ENCODE measurements around the gene COL19A1. TPM values are rescaled to one million over a fixed set of nuclear protein-coding genes. Genes with fewer than 3 reads are reported as not detected.
"Not testable (repeated sequence)": the region's sequence is repeated elsewhere in the genome, so short reads cannot be mapped to it uniquely, and the experiment has no call there.

COL19A1 gene
- total RNA-seq, 1 experiment from 2014 or later = not detected

DNA sequence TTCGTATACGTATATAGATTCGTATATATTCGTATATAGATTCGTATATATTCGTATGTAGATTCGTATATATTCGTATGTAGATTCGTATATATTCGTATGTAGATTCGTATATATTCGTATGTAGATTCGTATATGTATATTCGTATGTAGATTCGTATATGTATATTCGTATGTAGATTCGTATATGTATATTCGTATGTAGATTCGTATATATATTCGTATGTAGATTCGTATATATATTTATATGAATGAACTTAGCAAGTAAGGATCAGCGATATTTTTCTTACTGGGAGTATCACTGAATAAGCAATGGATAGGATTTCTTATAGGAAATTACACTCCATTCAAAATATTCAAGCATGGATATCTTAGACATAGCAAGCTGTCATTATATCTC lies 55.3 kb downstream of the COL19A1 start:
- BruUV-seq (replicated peaks); H3K4me3 ChIP-seq (ENCODE audit: low read depth in 2 of 2, low read length in 2 of 2); H3K4me1 ChIP-seq (ENCODE audit: control insufficient read depth, insufficient read depth, low read length); POLR2A ChIA-PET; H3K27ac ChIP-seq (ENCODE audit: low read length); H3K27me3 ChIP-seq (ENCODE audit: control insufficient read depth, insufficient read depth, low read length); intact Hi-C loops (cut with micrococcal nuclease; ENCODE audit: unreplicated experiment); DNase-seq (ENCODE audit: low read depth, low spot score); CTCF ChIA-PET; in situ Hi-C loops (cut with HindIII; ENCODE audit: low pct_unique_long_range_greater_than_20kb, low sequenced_read_pairs); ATAC-seq; H3K9me3 ChIP-seq (ENCODE audit: control insufficient read depth, insufficient read depth, low read depth, low read length); H3K36me3 ChIP-seq (ENCODE audit: control insufficient read depth, insufficient read depth, low read length): not testable (repeated sequence)

DNA sequence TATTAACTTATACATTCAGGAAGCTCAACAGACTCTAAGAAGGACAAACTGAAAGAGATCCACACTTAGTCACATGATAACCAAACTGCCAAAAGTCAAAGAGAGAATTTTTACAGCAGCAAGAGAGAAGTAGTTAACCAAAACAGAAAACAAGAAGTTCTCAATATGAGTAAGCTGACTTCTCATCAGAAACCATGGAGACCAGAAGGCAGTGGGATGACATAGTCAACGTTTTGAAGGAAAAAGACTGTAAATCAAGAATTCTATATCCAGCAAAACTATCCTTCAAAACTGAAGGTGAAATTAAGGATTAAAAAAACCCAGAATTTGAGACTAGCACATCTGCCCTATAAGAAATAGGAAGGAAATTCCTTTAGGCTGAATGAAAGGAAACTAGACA lies 60.4 kb downstream of the COL19A1 start:
- no peak overlapping the region for H3K27ac ChIP-seq (ENCODE audit: low read length)
- no TSS peak for BruUV-seq (replicated peaks)
- CTCF ChIA-PET = no interaction called here
- in situ Hi-C loops (cut with HindIII; ENCODE audit: low pct_unique_long_range_greater_than_20kb, low sequenced_read_pairs) (no loop called here), intact Hi-C loops (cut with micrococcal nuclease; ENCODE audit: unreplicated experiment) (no loop called here)
- DNase-seq (ENCODE audit: low read depth, low spot score) (no peak), ATAC-seq (no peak)
- no peaks in the 10 kb centered on the region for H3K36me3 ChIP-seq (ENCODE audit: control insufficient read depth, insufficient read depth, low read length)
- H3K9me3 ChIP-seq (ENCODE audit: control insufficient read depth, insufficient read depth, low read depth, low read length) = 0 out of 2 replicates have a peak, but pooled peaks cover 3% of the 10 kb centered on the region
- POLR2A ChIA-PET = no interaction called here
- TF ChIP-seq TCF7L2 (IDR thresholded peaks at IDR 0.05; ENCODE audit: low read depth, low read length) (no peak), POLR2AphosphoS5 (IDR thresholded peaks at IDR 0.05; ENCODE audit: low read depth, low read length) (no peak), SIN3A (IDR thresholded peaks at IDR 0.05; ENCODE audit: borderline replicate concordance, insufficient read depth, low read depth, low read length) (no peak)
- TF ChIP-seq, protein P1, sequence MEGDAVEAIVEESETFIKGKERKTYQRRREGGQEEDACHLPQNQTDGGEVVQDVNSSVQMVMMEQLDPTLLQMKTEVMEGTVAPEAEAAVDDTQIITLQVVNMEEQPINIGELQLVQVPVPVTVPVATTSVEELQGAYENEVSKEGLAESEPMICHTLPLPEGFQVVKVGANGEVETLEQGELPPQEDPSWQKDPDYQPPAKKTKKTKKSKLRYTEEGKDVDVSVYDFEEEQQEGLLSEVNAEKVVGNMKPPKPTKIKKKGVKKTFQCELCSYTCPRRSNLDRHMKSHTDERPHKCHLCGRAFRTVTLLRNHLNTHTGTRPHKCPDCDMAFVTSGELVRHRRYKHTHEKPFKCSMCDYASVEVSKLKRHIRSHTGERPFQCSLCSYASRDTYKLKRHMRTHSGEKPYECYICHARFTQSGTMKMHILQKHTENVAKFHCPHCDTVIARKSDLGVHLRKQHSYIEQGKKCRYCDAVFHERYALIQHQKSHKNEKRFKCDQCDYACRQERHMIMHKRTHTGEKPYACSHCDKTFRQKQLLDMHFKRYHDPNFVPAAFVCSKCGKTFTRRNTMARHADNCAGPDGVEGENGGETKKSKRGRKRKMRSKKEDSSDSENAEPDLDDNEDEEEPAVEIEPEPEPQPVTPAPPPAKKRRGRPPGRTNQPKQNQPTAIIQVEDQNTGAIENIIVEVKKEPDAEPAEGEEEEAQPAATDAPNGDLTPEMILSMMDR (IDR thresholded peaks at IDR 0.05) = no peak
- TF ChIP-seq, protein P2, sequence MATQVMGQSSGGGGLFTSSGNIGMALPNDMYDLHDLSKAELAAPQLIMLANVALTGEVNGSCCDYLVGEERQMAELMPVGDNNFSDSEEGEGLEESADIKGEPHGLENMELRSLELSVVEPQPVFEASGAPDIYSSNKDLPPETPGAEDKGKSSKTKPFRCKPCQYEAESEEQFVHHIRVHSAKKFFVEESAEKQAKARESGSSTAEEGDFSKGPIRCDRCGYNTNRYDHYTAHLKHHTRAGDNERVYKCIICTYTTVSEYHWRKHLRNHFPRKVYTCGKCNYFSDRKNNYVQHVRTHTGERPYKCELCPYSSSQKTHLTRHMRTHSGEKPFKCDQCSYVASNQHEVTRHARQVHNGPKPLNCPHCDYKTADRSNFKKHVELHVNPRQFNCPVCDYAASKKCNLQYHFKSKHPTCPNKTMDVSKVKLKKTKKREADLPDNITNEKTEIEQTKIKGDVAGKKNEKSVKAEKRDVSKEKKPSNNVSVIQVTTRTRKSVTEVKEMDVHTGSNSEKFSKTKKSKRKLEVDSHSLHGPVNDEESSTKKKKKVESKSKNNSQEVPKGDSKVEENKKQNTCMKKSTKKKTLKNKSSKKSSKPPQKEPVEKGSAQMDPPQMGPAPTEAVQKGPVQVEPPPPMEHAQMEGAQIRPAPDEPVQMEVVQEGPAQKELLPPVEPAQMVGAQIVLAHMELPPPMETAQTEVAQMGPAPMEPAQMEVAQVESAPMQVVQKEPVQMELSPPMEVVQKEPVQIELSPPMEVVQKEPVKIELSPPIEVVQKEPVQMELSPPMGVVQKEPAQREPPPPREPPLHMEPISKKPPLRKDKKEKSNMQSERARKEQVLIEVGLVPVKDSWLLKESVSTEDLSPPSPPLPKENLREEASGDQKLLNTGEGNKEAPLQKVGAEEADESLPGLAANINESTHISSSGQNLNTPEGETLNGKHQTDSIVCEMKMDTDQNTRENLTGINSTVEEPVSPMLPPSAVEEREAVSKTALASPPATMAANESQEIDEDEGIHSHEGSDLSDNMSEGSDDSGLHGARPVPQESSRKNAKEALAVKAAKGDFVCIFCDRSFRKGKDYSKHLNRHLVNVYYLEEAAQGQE (IDR thresholded peaks at IDR 0.05; ENCODE audit: insufficient read depth in 1 of 2, low read depth in 2 of 2, low read length in 1 of 2) = no peak
- no peaks in the 10 kb centered on the region for H3K27me3 ChIP-seq (ENCODE audit: control insufficient read depth, insufficient read depth, low read length)
- no peaks in the 10 kb centered on the region for H3K4me1 ChIP-seq (ENCODE audit: control insufficient read depth, insufficient read depth, low read length)
- H3K4me3 ChIP-seq (ENCODE audit: low read depth in 2 of 2, low read length in 2 of 2) = no peak overlapping the region

DNA sequence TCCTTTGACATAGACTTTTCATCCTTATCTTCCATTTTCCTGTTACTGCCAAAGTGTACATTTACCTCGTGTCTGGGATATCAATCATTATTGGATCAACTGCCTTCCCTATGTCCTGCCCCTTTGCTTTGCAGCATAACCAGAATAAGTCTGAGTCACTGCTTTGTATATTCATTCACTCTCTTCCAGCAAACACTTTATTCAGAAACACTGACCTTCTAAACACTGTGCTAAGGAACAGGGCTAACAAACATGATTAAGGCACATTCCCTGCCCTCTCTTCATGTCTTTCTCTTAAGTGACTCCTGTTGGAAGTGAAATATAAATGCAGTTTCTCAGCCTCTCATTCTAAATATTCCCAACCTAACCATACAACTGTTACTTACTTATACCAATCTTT lies 66.9 kb downstream of the COL19A1 start:
- Histone ChIP-seq H3K36me3 (ENCODE audit: control insufficient read depth, insufficient read depth, low read length) (no peaks in the 10 kb centered on the region), H3K27me3 (ENCODE audit: control insufficient read depth, insufficient read depth, low read length) (no peaks in the 10 kb centered on the region), H3K27ac (ENCODE audit: low read length) (no peak overlapping the region), H3K9me3 (ENCODE audit: control insufficient read depth, insufficient read depth, low read depth, low read length) (no peaks in the 10 kb centered on the region), H3K4me3 (ENCODE audit: low read depth in 2 of 2, low read length in 2 of 2) (no peak overlapping the region), H3K4me1 (ENCODE audit: control insufficient read depth, insufficient read depth, low read length) (no peaks in the 10 kb centered on the region)
- ATAC-seq (no peak), DNase-seq (ENCODE audit: low read depth, low spot score) (no peak)
- BruUV-seq (replicated peaks) = no TSS peak
- TF ChIP-seq, protein P1 (IDR thresholded peaks at IDR 0.05) = no peak
- TF ChIP-seq TCF7L2 (IDR thresholded peaks at IDR 0.05; ENCODE audit: low read depth, low read length) (no peak), POLR2AphosphoS5 (IDR thresholded peaks at IDR 0.05; ENCODE audit: low read depth, low read length) (no peak), SIN3A (IDR thresholded peaks at IDR 0.05; ENCODE audit: borderline replicate concordance, insufficient read depth, low read depth, low read length) (no peak)
- TF ChIP-seq, protein P2 (IDR thresholded peaks at IDR 0.05; ENCODE audit: insufficient read depth in 1 of 2, low read depth in 2 of 2, low read length in 1 of 2) = no peak
- in situ Hi-C loops (cut with HindIII; ENCODE audit: low pct_unique_long_range_greater_than_20kb, low sequenced_read_pairs) = no loop called here
- CTCF ChIA-PET = no interaction called here
- POLR2A ChIA-PET = no interaction called here
- intact Hi-C loops (cut with micrococcal nuclease; ENCODE audit: unreplicated experiment) = no loop called here
